Right lung (tissue), 5 donors: ENCODE measurements around the gene SPAG6. TPM values are rescaled to one million over a fixed set of nuclear protein-coding genes. Genes with fewer than 3 reads are reported as not detected.
A peak's percentile ranks its signal among the peaks of the same experiment; 100 is the strongest.

Source experiments
- DNase-seq, 2 donors: peaks; one replicate each; pipeline ENCODE4 v3.0.0-alpha.2; 2013
- polyA plus RNA-seq, 5 donors: library from polyadenylated mRNA; unstranded; fragments of 120-200 nt; gene quantifications; one replicate each; pipeline versions ENCODE4 v1.2.1 to v1.2.3, GENCODE V29; 2013; ENCODE audit warnings: inconsistent platforms in 1 of 5, low replicate concordance in 1 of 5; ENCODE audit not compliant: insufficient read length in 5 of 5, insufficient read depth in 1 of 5

SPAG6 gene
- polyA plus RNA-seq, 5 donors, result 1.9 to 14.0 (median 8.6) TPM

DNA sequence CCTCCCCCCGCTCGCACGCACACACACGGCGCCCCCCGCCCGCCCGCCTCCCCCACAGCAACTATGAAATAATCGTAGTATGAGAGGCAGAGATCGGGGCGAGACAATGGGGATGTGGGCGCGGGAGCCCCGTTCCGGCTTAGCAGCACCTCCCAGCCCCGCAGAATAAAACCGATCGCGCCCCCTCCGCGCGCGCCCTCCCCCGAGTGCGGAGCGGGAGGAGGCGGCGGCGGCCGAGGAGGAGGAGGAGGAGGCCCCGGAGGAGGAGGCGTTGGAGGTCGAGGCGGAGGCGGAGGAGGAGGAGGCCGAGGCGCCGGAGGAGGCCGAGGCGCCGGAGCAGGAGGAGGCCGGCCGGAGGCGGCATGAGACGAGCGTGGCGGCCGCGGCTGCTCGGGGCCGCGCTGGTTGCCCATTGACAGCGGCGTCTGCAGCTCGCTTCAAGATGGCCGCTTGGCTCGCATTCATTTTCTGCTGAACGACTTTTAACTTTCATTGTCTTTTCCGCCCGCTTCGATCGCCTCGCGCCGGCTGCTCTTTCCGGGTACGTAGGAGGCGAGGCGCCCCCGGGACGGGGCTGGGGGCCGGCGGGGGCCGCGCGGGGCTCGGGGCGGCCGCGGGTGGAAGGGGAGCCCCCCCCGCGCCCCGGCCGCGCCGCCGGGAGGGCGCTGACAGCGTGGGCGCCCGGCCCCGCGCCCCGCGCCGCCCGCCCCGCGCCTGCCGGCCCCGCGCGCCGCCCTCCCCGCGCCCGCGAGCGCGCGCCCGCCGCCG lies 24.0 kb upstream of the SPAG6 start:
- DNase-seq, result peak; percentile 77 to 84

DNA sequence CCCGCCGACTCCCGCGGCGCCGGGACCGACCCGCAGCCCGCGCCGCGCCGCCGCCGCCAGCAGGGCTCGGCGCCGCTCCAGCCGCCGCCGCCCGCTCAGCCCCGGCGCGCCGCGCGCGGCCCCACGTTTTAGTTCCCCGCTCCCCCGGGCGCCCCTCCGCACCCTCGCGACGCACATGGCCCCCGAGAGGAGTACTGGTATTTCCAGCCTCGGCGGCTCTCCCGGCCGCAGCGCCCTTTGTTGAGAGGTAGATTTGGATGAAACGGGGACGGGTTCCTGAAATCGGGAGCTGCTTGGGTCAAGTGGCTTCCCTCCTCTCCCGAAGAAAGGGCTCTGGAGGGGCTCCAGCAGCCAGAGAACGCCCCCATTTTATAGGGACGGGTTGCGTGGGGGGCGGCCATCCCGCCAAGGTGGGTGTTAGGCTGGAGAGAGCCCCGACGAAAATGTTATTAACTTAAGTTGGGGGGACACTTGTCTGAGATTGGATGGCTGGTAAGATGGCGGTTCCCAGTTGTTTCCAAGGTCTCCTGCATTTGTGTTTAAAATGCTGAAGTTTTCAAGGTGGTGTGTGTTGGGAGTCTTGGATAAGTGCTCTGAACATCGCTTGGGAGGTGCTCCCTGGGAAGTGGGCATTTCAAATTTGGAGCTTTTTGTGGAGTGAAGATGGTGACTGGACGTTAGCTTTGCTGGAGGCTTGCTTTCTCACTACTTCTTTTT lies 23.2 kb upstream of the SPAG6 start:
- no peak for DNase-seq

DNA sequence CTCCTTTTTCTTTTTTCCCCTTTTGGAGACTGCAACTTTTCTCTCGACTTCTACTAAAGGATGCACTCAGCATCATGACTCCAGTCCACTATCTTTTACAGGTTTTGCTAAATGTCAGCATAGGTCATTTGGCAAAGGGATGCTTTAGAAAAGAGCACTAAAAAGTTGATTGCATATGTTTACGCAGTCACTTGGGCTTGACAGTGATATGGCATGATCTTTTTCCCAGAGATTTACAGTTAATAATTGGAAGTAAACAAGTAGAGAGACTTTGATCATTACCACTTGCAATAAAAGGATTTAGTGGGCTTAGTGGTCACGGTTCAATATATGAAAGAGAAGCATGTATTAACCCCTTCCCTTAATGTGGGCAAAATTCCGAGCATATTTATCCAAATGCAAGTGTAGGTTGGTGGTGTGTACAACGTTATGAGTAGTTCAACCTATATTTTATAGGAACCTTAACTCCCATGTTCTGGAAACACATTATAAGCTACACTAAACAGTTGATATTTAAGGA lies 22.6 kb upstream of the SPAG6 start:
- DNase-seq, result no peak

DNA sequence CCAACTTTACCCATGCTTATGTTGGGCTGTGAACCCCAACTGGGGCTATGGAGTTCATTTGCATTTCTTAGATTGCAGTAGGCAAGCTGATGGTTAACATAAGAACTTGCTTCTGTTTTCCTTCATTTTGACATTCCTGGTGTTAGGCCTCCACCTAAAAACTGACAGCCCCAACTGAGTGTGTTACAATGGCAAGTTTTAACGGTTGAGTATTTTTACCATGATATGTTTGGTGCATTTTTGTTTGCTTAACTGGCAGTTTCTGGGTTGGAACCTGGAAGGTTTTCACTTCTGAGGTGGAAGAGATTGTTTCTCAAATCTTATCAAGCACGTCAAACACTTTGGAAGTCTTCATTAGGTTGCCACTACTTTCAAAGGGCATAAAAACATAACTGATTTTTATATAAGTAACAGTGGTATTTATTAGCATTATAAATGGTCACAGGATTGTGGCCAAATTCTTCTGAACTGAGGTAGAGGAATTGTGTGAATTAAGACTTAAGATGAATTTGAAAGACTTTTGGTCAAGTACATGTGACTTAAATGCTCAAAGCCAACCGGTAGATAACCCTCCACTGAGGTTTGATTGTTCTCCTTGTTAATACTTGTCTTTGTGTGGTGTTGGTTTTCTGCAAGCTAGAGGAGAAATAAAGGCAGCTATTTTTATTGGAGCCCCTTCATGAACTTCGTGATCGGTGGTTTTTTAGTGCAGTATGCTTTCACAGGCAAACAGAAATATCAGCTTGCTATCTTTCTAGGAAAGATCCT lies 21.6 kb upstream of the SPAG6 start:
- no peak for DNase-seq

DNA sequence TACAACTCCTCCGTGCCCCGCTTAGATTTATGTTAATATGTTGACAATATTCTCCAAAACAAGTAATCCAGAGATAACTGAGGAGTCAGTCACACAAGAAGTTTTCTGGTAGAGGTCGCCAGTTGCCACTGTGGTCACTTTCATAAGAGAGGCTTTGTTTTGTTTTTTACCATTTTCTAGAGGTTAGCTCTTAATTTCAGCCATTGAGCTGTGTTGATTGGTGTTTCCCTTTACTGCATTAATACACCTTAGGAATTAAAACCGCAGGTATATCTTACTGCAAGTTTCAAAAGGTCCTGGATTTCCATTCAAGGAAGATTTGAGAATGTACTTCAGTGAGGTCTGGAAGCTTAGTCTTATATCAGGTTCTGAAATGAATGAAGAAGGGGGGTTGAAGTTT lies 20.9 kb upstream of the SPAG6 start:
- DNase-seq, result no peak

DNA sequence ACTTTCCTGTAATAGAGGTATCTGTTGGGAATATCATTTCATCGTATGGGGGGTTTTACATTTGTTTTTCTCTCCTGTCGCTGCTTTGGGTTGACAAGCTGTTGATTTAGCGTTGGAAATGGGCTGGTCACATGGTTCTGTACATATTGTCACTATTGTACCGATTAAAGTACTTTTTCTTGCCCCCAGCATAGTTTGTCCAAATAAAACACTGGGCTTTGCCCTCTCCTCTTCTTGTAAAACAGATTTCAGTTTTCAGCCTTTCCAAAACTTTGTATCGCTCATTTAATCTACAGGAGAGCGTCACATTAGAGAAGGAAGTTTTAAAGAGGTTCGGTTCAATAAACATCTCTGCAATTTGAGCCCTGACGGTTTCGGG lies 20.4 kb upstream of the SPAG6 start:
- DNase-seq, result no peak

DNA sequence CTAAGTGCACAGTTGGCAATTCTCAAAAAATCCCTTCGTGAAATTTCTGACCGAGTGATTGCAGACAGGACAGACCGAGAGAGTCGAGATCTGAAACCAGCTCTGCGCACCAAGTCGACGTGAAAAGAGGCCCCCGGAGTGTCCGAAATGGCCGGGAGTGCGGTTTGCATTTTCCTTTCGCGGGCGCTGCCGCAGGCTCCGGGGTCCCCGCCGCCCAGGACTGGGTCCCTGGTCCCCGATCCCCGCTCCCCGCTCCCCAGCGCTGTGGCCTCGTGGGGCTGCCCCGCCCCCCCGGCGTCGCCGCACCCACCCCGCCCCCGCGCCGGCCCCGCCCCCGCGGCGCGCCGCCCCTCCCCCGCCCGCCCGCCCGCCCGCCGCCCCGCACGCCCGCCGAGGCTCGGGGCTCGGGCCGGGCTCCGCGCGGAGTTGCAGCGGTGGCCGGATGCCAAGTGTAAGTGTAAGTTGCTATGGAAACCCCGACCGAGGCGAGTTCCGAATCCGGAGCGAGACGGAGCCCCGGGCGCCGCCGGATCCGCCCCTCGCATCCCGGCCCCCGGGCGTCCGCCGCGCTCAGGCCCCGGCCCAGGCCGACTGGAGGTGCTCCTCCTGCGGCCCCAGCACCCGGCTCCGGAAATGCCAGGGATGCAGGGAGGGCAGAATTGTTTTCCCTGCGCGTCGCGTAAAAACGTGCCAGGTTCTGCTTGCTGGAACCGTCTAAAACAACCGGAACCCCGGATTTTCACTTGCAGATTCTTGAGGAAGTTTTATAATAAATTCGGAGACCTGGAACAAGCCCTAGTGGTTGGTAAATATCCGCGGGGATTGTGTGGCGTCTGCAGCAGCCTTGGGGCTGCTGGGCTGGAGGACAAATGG lies 19.8 kb upstream of the SPAG6 start:
- DNase-seq, result peak in 1 of 2 donors; percentile 78

DNA sequence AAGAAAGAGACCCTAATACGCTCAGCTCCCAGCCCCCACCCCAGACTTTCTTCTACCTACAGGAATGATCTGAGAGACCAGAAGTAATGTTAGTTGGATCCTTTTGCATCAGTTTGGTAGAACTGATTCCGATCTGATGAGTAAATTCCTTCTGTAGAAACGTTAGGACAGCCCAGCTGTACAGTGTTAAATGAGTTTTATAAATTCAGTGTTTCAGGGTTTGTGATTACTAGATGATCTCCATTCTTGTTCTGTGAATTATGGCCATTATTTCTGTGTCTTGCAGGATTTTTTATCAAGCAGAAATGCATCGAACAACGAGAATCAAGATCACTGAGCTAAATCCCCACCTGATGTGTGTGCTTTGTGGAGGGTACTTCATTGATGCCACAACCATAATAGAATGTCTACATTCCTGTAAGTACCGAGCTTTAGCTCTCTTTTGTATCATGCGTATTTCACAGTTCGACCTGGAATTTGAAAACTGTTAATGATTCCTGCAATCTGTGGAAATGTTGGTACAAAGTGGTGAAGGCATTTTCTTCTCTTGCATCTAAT lies 19.1 kb upstream of the SPAG6 start:
- no peak for DNase-seq

DNA sequence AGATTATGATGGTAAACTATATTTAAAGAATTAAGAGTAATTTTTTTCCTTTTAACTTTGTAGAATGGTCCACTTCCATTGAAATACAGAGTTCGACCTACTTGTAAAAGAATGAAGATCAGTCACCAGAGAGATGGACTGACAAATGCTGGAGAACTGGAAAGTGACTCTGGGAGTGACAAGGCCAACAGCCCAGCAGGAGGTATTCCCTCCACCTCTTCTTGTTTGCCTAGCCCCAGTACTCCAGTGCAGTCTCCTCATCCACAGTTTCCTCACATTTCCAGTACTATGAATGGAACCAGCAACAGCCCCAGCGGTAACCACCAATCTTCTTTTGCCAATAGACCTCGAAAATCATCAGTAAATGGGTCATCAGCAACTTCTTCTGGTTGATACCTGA lies 16.1 kb upstream of the SPAG6 start:
- no peak for DNase-seq

DNA sequence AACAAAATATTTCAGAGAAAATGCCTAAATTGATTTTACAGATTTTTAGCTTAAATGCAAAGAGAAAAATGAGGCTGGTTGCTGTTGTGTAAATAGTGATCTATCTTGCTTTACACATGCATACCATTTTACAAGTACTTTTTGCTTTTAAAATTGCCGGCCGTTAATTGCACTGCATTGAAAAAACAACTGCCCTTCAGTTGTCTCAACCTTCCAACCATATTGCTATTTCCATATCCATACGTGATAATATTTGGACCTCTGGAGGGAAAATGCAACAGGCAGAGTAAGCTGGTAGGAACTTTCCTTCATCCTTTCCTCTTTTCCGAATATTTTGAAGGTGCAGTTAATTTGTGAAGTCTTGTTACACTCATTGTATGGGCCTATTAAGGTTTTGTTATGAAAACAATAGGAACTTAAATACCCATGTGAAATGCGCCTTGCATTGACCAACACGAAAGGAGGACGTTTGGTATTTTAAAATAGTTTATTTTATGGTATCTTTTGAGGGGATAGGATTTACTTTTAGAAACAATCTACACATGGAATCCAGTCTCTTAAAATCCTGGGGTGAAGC lies 13.1 kb upstream of the SPAG6 start:
- no peak for DNase-seq

DNA sequence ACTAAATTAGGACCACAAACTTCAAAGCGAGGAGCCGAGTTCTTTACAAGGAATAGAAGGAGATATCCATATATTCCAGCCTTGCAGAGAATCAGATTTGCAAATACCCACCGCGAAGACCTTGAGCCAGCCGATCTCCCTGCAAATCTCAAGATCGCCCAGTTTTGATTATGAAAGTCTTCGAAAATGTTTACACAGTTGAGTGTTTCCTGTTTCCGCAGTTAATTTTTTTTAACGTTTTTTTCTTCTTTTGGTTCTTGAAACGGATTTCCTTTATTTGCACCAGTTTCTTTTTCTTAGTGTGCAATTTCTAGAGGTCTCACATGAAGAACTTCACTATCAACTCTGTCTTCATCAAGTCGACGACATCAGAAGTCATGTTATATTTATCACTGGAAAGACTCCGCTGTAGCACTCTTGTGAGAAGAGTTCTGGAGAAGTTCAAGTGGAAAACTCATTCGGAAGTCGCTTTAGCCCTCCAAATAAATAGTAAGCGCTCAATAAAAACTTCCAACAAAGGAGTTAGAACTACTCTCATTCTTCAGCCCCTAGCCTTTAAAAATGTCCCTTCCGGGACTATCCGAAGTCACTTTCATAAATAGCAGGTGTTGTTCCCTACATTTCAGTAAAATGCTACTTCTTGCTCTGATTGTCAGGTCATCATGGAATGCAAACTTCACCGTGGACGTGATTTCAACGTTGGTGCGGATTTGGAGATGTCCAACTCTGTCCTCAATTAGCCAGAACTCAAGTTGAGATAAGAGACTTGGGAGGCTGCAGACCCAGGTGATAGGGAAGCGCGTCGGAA lies 11.9 kb upstream of the SPAG6 start:
- DNase-seq, result no peak

DNA sequence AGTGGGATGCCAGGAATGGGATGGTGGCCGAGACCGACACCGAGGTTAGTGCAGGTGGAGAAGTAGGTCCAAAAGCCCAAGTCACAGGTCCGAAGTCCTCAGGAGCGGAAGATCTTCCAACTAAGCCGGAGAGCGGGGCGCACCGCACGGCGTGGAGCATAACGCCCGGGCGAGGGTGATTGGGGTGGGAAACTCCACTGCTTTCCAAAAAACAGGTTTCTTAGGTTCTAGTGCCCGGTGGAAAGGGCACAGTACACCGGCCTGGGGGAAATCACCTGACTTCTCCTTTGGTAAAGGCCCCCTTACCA lies 11.4 kb upstream of the SPAG6 start:
- no peak for DNase-seq

DNA sequence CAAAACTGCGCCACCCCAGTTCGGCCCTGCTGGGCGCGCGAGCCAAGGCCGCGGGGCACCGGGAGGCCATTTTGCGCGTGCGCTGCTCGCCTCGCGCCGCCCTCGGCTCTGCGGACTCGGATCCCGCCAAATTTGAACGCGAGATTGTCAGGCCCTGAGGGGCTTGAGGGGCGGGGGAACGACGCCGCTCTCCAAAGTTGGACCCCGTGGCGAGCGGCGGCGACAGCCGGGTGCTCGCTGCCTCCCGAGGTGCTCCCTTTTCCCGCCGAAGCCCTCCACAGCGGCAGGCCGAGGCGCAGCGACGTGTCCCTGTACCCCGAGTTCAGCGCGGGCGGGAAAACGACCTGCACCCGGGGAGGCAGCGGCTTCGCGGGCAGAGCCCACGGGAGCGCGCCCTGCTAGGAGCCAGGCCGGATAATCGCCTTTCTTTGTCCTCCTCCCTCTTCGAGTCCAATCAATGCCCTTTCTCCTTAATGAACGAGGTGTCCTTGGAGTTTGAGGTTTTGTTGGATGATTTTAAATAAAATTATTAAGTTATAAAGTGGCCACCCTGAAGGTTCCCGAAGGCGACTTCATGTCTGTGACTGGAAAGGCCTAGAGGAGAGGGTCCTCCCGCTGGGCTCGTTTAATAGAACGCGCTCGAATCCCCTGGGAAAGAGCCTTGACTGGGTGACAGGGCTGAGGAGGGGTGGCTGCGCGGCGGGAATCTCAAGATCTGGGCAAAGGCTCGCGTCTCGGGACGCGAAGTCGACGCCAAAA lies 10.7 kb upstream of the SPAG6 start:
- DNase-seq, result peak in 1 of 2 donors; percentile 31

DNA sequence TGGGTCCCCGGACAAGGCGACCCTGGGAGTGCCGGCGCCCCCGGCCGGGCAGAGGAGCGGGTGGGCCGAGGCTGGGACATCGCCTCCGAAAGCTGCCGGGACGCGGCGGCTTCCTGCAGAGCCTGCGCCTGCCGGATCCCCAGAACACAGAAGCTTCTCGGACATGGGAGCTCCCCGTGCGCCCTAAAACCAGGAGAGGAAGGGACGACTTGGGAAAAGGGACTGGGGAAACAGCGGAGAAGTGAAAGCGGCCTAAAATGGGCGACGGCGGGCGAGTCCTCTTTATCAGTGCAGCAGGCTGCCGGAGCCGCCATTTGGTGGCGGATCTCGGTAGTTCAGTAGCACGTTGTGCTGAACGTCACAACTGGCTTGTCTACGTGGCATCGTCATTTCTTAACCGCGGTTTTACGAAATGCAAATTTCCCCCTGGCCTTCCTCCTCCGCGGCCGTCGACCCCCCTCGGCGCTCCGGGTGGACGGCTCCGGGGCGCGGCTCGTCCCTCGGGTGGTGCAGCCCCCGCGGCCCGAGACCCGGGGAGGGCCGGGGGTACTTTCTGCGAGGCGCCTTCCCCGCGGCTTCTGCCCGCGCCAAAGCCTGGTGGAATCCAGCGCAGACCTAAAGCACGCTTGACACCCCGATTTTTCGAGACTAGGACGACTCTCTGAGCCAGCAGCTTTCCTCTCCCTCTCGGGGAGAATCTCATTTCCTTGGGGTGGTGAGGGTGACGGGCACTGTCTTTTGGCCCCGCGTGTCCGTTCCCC lies 9.9 kb upstream of the SPAG6 start:
- peak in 1 of 2 donors; percentile 64 for DNase-seq

DNA sequence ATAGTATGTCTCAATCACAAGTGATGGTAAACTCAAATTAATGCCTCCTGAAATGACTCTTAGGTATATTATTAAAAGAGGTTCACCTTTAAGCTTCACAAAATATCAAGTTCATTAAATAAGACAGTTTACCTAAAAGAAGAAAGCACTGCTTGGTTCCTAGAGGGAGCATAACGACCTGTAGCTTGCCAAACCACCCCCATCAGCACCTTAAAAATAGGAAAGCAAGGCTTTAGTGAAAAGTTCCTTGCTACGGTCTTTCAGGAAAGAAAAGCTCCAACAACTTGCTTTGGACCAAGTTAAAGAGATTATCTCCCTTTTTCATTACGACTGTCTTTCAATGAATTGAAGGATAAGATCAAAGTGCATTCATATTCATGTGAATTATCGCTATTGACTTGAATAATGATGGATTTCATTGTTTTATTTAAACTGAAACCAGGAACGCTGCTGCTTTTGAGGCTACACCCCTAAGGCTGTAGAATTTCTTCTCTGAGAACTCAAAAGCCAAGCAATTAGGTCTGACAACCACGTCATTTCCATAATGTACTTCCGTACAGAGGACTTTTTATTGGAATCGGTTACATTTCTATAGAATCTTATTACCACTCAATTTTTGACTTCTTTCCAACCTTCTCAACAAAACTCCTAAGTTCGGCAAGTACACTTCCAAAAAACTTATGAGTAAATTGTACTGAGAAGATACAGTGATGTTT lies 7.0 kb upstream of the SPAG6 start:
- DNase-seq, result peak in 1 of 2 donors; percentile 19

DNA sequence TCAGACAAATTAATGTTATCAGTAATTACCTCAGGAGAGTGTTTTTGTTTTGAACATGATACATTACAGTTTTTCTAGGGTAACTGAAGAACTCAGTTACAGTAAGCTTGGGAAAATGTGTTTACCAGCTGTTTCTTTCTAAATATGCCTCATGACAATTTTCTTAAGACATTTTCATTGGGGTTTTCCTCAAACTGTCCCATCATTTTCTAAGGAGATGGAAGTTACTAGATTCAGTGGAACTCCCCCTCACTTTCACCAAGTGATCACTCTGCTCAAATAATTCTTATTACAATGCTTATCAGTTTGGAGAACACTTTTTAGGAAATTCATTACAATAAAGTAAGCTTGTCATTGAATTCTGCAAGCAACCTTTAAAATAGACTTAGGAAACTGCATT lies 6.4 kb upstream of the SPAG6 start:
- no peak for DNase-seq

DNA sequence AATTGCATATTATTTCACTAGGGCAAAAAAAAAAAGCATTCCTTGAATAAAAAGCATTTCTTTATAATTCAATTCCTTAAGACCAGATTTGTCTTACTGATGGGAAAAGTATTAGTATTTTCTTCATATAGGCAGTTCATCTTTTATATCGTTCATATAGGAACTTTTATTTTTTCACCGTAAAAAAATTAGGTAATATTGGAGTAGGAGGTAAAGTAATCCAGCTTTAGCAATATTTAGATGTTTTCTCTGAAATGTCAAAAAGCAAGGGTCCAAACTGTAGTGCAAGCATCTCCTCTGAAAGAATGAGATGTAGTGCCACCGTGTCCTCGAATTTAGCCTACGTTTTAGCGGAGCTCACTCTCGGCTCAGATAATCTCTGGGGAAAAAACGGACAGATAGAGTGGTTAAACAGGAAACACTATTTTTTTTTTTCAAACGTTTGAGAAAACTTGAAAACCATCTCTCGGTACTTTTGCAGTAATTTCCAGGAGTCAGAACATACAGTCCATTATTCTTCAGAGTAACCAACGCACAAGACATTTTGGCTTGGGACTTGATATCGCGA lies 5.5 kb upstream of the SPAG6 start:
- DNase-seq, result no peak
